ENCODE measurements around the gene RELA. TPM values are rescaled to one million over a fixed set of nuclear protein-coding genes. Genes with fewer than 3 reads are reported as not detected.

RELA gene
- 10 to 100 TPM; 30.7 to 55.2 (median 40.0) TPM for total RNA-seq
- polyA plus RNA-seq, result 10 to 100 TPM; 28.9 to 38.3 TPM
- long read RNA-seq, donor 1, partial matches to known transcripts, result 11 of 16 reads
- long read RNA-seq, donor 1, other reads (novel, unspliced or antisense), result 1 of 16 reads
- long read RNA-seq, donor 2, partial matches to known transcripts, result 2 of 20 reads
- long read RNA-seq, donor 2, other reads (novel, unspliced or antisense), result 16 of 20 reads
- long read RNA-seq, donor 3, transcript RELA-202 (11 exons, 2,700 nt), result major isoform, 10 of 38 reads
- long read RNA-seq, donor 3, partial matches to known transcripts, result 22 of 38 reads
- long read RNA-seq, donor 3, other reads (novel, unspliced or antisense), result 5 of 38 reads

DNA sequence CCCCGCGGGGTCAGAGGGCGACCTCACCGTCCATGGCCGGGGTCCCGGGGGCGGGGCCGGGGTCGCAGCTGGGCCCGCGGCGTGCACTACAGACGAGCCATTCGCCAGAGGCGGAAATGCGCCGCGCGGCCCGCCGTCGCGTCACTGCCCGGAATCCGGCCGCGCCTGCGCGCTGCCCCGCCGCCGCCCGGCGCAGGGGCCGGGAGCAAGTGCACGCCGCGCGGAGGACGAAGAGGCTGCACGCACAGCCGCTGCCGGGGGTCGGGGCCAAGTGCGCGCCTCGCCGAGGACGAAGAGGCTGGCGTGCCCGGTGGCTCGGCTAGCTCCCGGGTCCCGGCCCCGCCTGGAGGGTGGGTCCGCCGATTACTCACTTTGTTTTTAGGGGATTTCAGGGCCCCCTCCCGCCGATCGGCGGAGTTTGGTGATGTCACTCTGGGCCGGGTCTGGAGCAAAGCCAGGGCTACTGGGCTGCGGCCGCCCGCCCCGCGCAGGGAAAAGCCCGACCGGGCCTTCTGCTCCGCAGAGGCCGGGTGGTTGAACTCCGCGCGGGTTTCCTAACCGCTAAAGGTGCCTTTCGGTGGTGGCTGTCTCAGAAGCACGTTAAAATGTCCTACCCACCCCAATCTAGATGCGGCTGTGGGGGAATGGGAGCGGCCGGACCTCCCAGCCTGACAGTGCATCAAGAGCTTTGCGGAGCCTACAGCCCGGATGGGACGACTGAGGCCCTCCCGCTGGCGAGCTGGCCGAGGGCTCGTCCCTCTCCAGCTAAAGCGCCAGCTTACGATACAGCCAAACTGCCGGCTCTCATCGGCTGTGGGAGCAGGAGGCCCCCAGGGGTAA, at the start of gene RELA:
TSS of gene RELA (minus strand) at position 118 of the 840 bp plus-strand sequence. CDS start at position 34, 84 bp downstream.
- intact Hi-C loops (cut with DNase I), result loop anchor here in 3 of 10 donors (2.0 to 5.0 kb wide), 3 partner anchors 24 to 49 kb away; partner anchors contain the start of genes KAT5 (in 1 of the 3) and SIPA1 (in 1 of the 3)
- peak within 1 kb of the TSS; percentile 96 to 100 (median 100) for H3K27ac ChIP-seq
- TF ChIP-seq, protein P1, sequence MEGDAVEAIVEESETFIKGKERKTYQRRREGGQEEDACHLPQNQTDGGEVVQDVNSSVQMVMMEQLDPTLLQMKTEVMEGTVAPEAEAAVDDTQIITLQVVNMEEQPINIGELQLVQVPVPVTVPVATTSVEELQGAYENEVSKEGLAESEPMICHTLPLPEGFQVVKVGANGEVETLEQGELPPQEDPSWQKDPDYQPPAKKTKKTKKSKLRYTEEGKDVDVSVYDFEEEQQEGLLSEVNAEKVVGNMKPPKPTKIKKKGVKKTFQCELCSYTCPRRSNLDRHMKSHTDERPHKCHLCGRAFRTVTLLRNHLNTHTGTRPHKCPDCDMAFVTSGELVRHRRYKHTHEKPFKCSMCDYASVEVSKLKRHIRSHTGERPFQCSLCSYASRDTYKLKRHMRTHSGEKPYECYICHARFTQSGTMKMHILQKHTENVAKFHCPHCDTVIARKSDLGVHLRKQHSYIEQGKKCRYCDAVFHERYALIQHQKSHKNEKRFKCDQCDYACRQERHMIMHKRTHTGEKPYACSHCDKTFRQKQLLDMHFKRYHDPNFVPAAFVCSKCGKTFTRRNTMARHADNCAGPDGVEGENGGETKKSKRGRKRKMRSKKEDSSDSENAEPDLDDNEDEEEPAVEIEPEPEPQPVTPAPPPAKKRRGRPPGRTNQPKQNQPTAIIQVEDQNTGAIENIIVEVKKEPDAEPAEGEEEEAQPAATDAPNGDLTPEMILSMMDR (IDR thresholded peaks at IDR 0.05), result no peak

DNA sequence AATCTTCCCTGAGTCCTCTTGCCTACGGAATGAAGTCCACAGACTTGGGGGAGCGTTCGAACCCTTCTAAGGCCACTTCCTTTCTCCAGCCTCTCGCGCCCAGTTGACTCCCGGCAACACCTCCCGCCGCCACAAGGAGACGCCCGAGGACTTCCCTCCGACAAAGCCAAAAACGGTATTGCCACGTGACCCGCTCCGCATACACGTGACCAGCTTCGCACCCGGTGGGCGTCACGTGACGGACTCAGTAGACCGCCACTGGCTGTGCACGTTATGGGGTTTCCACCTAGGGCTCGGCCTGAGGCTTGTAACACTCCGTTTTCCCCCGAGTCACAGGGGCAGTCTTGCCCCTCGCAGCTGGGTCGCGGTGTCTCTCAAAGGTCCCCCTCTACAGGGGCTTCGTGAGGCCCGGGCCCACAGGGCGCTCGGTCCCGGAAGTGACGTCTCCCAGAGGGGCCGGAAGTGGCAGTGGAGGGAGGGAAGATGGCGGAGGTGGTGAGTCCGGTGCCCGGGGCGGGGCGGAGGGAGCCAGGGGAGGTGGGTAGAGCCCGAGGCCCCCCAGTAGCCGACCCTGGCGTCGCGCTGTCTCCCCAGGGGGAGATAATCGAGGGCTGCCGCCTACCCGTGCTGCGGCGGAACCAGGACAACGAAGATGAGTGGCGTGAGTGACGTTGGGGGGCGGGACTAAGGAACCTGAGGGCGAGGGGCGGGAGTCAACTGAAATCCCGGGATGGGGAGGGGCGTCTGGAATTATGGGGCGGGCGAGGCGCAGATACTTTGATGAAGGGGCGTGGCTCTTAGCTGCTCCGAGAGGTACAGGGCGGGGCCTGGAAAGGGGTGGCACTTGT, 49.3 kb upstream of the RELA start, which contains the start of gene KAT5:
TSS of gene KAT5 (plus strand) at position 468 of the 848 bp plus-strand sequence. CDS start at position 484, 16 bp downstream.
- intact Hi-C loops (cut with DNase I), result loop anchor here in 7 of 10 donors (1.0 to 10.0 kb wide), 9 partner anchors 8 to 275 kb away; partner anchors contain the start of genes RNASEH2C (in 2 of the 7), AP5B1 (in 1 of the 7), FIBP (in 1 of the 7) and RELA (in 1 of the 7)
- peak; percentile 98 for DNase-seq
- peaks cover under 1 to 43% (median 31%) of the 10 kb centered on the region in 9 donors for H3K36me3 ChIP-seq
- peak within 1 kb of the TSS; percentile 39 to 82 (median 68) for H3K4me3 ChIP-seq
- ATAC-seq, result peak; percentile 92 to 96 (median 95)
- H3K27me3 ChIP-seq, result no peaks in the 10 kb centered on the region
- TF ChIP-seq, protein P1 (IDR thresholded peaks at IDR 0.05), result peak; percentile 94 to 99 (median 98)
- no peaks in the 10 kb centered on the region for H3K9me3 ChIP-seq
- peak within 1 kb of the TSS; percentile 84 to 100 (median 98) for H3K27ac ChIP-seq
- peaks cover 0 to 31% (median 21%) of the 10 kb centered on the region in 9 donors for H3K4me1 ChIP-seq
- WGBS, 2 donors, result 0 to 1% methylated on average over 65 of the region's 65 CpGs

More for the DNA sequence above, at the start of gene RELA:
- DNase-seq (peak; percentile 92 to 97), ATAC-seq (peak; percentile 88 to 94 (median 90))
- peaks cover 7 to 42% (median 37%) of the 10 kb centered on the region in 9 donors for H3K4me1 ChIP-seq
- WGBS, 2 donors, result 0% methylated on average over 84 to 91 of the region's 91 CpGs
- no peaks in the 10 kb centered on the region for H3K9me3 ChIP-seq
- H3K27me3 ChIP-seq, result no peaks in the 10 kb centered on the region
- peak within 1 kb of the TSS; percentile 74 to 100 (median 92) for H3K4me3 ChIP-seq
- H3K36me3 ChIP-seq, result peaks cover 3 to 39% (median 31%) of the 10 kb centered on the region in 9 donors

DNA sequence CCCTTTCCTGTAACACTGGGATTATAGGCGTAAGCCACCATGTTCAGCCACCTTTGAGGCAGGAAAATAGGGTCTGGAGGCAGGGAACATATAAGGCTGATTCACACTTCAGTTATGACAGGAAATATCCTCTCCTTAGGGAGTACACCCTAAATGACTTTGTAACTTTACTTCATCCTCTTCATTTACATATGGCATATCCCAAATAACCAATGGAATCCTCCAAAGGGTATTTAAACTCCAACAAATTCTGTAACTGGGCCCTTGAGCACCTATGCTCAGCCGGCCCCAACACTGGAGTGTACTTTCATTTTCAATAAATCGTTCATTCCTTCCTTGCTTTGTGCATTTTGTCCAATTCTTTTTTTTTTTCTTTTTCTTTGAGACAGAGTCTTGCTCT, 47.7 kb upstream of the RELA start:
- no peak for ATAC-seq

More for the DNA sequence above, 47.7 kb upstream of the RELA start:
- WGBS, 2 donors, result 83 to 89% methylated on average over 3 of the region's 3 CpGs
- Histone ChIP-seq H3K4me1 (peaks cover 0 to 35% (median 25%) of the 10 kb centered on the region in 9 donors), H3K36me3 (peaks cover 0 to 27% (median 24%) of the 10 kb centered on the region in 9 donors), H3K9me3 (no peaks in the 10 kb centered on the region), H3K27me3 (no peaks in the 10 kb centered on the region), H3K27ac (peak overlapping the region in 6 of 10 donors; percentile 96 to 100 (median 98)), H3K4me3 (no peak overlapping the region)
- intact Hi-C loops (cut with DNase I), result loop anchor here in 7 of 10 donors (2.0 to 10.0 kb wide), 7 partner anchors 48 to 277 kb away; partner anchors contain the start of genes AP5B1 (in 1 of the 7), FIBP (in 1 of the 7) and RELA (in 1 of the 7)
- no peak for DNase-seq
- TF ChIP-seq, protein P1 (IDR thresholded peaks at IDR 0.05), result no peak
